Neural cell (in vitro differentiated cells): ENCODE results near the gene SFMBT2. TPM values are rescaled to one million over a fixed set of nuclear protein-coding genes. Genes with fewer than 3 reads are reported as not detected.

Source experiments
- H2AFZ ChIP-seq: fragments of 200-600, 300-800 bp; sonication (generic), shearing (Covaris generic); 2 replicates; pipeline ENCODE4 v1.6.0; 2014; ENCODE audit warnings: low read depth, mild to moderate bottlenecking, antibody characterized with exemption, low read length, moderate library complexity
- H3F3A ChIP-seq: fragments of 200-600 bp; shearing (Covaris generic); 2 replicates; pipeline ENCODE4 v1.6.1; 2016; ENCODE audit warnings: mild to moderate bottlenecking, moderate library complexity, mixed read lengths, antibody characterized with exemption, low read length; ENCODE audit not compliant: insufficient read depth, poor library complexity, severe bottlenecking
- H3K27ac ChIP-seq: fragments of 200-600, 300-800 bp; sonication (generic), shearing (Covaris generic); 2 replicates; pipeline ENCODE4 v1.5.1; 2014; ENCODE audit warnings: mild to moderate bottlenecking, low read length, moderate library complexity
- H3K27me3 ChIP-seq: fragments of 300-800, 200-600 bp; sonication (generic), shearing (Covaris generic); 2 replicates; pipeline ENCODE4 v1.6.0; 2014; ENCODE audit warnings: mild to moderate bottlenecking, low read depth, low read length, moderate library complexity; ENCODE audit not compliant: insufficient read depth
- H3K36me3 ChIP-seq: fragments of 300-800, 200-600 bp; sonication (generic), shearing (Covaris generic); 2 replicates; pipeline ENCODE4 v1.5.1; 2014; ENCODE audit warnings: mild to moderate bottlenecking, antibody characterized with exemption, low read length, moderate library complexity; ENCODE audit not compliant: insufficient read depth
- H3K4me2 ChIP-seq: fragments of 300-800, 200-600 bp; sonication (generic), shearing (Covaris generic); 2 replicates; pipeline ENCODE4 v1.6.0; 2014; ENCODE audit warnings: mild to moderate bottlenecking, low read length
- H3K4me3 ChIP-seq: fragments of 300-800, 200-600 bp; sonication (generic), shearing (Covaris generic); 2 replicates; pipeline ENCODE4 v1.5.1; 2014; ENCODE audit warnings: mild to moderate bottlenecking, low read length, moderate library complexity
- H3K79me2 ChIP-seq: fragments of 200-600 bp; shearing (Covaris generic); replicated peaks from 2 replicates; pipeline ENCODE4 v1.6.0; 2014; ENCODE audit warnings: mild to moderate bottlenecking, low read length, moderate library complexity; ENCODE audit not compliant: insufficient read depth
- H3K9ac ChIP-seq: fragments of 300-800, 200-600 bp; sonication (generic), shearing (Covaris generic); 2 replicates; pipeline ENCODE4 v1.6.1; 2016; ENCODE audit warnings: mild to moderate bottlenecking, low read length, mixed read lengths
- H3K9me2 ChIP-seq: fragments of 200-600 bp; shearing (Covaris generic); 2 replicates; pipeline ENCODE4 v1.6.1; 2016; ENCODE audit warnings: mild to moderate bottlenecking, low read length, mixed read lengths; ENCODE audit not compliant: insufficient read depth
- H3K9me3 ChIP-seq: fragments of 200-600, 300-800 bp; sonication (generic), shearing (Covaris generic); 2 replicates; pipeline ENCODE4 v1.6.1; 2016; ENCODE audit warnings: mild to moderate bottlenecking, mixed run types, low read length, moderate library complexity, mixed read lengths
- H4K20me1 ChIP-seq: fragments of 200-600 bp; shearing (Covaris generic); 2 replicates; pipeline ENCODE4 v1.6.1; 2016; ENCODE audit warnings: mild to moderate bottlenecking, mixed run types; ENCODE audit not compliant: insufficient read depth
- CTCF ChIP-seq: fragments of 450-650 bp; IDR thresholded peaks from 2 replicates; pipeline ENCODE4 v1.5.1; 2014; ENCODE audit warnings: antibody characterized with exemption, mild to moderate bottlenecking, moderate library complexity; ENCODE audit not compliant: poor library complexity, severe bottlenecking
- EP300 ChIP-seq: fragments of 450-650 bp; conservative IDR thresholded peaks from 2 replicates; pipeline ENCODE4 v1.6.1; 2014; ENCODE audit warnings: antibody characterized with exemption, mild to moderate bottlenecking, moderate library complexity; ENCODE audit not compliant: poor library complexity, severe bottlenecking
- EZH2 ChIP-seq: fragments of 200-600, 300-800 bp; shearing (Covaris generic), sonication (generic); IDR thresholded peaks from 2 replicates; pipeline ENCODE4 v1.6.1; 2014; ENCODE audit warnings: antibody characterized with exemption, low read length, borderline replicate concordance, mild to moderate bottlenecking; ENCODE audit not compliant: insufficient read depth, poor library complexity, severe bottlenecking
- MXI1 ChIP-seq: fragments of 450-650 bp; conservative IDR thresholded peaks from 2 replicates; pipeline ENCODE4 v1.6.1; 2014; ENCODE audit warnings: antibody characterized with exemption, mild to moderate bottlenecking; ENCODE audit not compliant: poor library complexity, severe bottlenecking
- POLR2AphosphoS5 ChIP-seq: IDR thresholded peaks from 2 replicates; pipeline ENCODE4 v1.6.1; 2012
- RAD21 ChIP-seq: fragments of 450-650 bp; conservative IDR thresholded peaks from 2 replicates; pipeline ENCODE4 v1.6.1; 2014; ENCODE audit warnings: antibody characterized with exemption, mild to moderate bottlenecking, moderate library complexity
- REST ChIP-seq: IDR thresholded peaks from 2 replicates; pipeline ENCODE4 v1.6.1; 2012; ENCODE audit warnings: borderline replicate concordance
- SMC3 ChIP-seq: fragments of 450-650 bp; conservative IDR thresholded peaks from 2 replicates; pipeline ENCODE4 v1.6.1; 2014; ENCODE audit warnings: antibody characterized with exemption, mild to moderate bottlenecking, moderate library complexity; ENCODE audit not compliant: poor library complexity
- TAF1 ChIP-seq: IDR thresholded peaks from 2 replicates; pipeline ENCODE4 v1.6.1; 2012; ENCODE audit warnings: low read depth
- polyA plus RNA-seq: library from polyadenylated mRNA; depleted of rRNA; stranded (reverse); fragments of >200 nt; gene quantifications from 2 replicates; pipeline ENCODE4 v1.2.3, GENCODE V29; 2014

SFMBT2 gene
- polyA plus RNA-seq, 1 donor from 2014 or later: 1.3 TPM

- Histone ChIP-seq H3K9me2 (no peaks in the 10 kb centered on the region), H2AFZ (no peak overlapping the region), H4K20me1 (no peaks in the 10 kb centered on the region), H3K79me2 (no peaks in the 10 kb centered on the region), H3F3A (no peaks in the 10 kb centered on the region), H3K9me3 (no peaks in the 10 kb centered on the region), H3K36me3 (no peaks in the 10 kb centered on the region), H3K27me3 (no peaks in the 10 kb centered on the region), H3K27ac (no peak overlapping the region), H3K9ac (no peak overlapping the region), H3K4me3 (no peak overlapping the region), H3K4me2 (no peak overlapping the region)
- TF ChIP-seq RAD21 (no peak), SMC3 (no peak)
Observed at GRCh38 chr10:7457478-7458316, 46.9 kb upstream of the SFMBT2 start.

GRCh38 chr10:7449063-7449695 lies 38.3 kb upstream of the SFMBT2 start:
- Histone ChIP-seq H3K4me2 (no peak overlapping the region), H3F3A (no peaks in the 10 kb centered on the region), H3K27ac (no peak overlapping the region), H3K9me3 (peaks cover 9% of the 10 kb centered on the region), H3K9ac (no peak overlapping the region), H3K9me2 (no peaks in the 10 kb centered on the region), H3K27me3 (no peaks in the 10 kb centered on the region), H3K79me2 (no peaks in the 10 kb centered on the region), H4K20me1 (no peaks in the 10 kb centered on the region), H3K4me3 (no peak overlapping the region), H3K36me3 (no peaks in the 10 kb centered on the region), H2AFZ (no peak overlapping the region)
- TF ChIP-seq RAD21 (no peak), TAF1 (no peak), MXI1 (no peak), EZH2 (no peak), EP300 (no peak), SMC3 (no peak), REST (no peak)

- no peak overlapping the region for H3K4me2 ChIP-seq
- TF ChIP-seq REST (no peak), EZH2 (no peak), RAD21 (no peak), MXI1 (no peak), CTCF (no peak), EP300 (no peak), SMC3 (no peak), TAF1 (no peak), POLR2AphosphoS5 (no peak)
Observed at GRCh38 chr10:7445474-7446185, 34.8 kb upstream of the SFMBT2 start.

More at GRCh38 chr10:7445474-7446185, 34.8 kb upstream of the SFMBT2 start:
- Histone ChIP-seq H3K4me3 (no peak overlapping the region), H2AFZ (no peak overlapping the region), H3K9ac (no peak overlapping the region), H4K20me1 (no peaks in the 10 kb centered on the region), H3K36me3 (no peaks in the 10 kb centered on the region), H3K27ac (no peak overlapping the region), H3F3A (no peaks in the 10 kb centered on the region), H3K79me2 (no peaks in the 10 kb centered on the region), H3K9me3 (peaks cover 9% of the 10 kb centered on the region), H3K27me3 (no peaks in the 10 kb centered on the region), H3K9me2 (no peaks in the 10 kb centered on the region)
